HG03558 (cell line): Measurements from ENCODE around the gene HOXA3.

ENCODE experiments used
- ATAC-seq: cut with Tn5 transposase; IDR thresholded peaks from one replicate; pipeline ENCODE4 v1.9.1; 2021; ENCODE audit warnings: moderate number of reproducible peaks; ENCODE audit not compliant: unreplicated experiment; ENCODE audit errors: extremely low read depth

Gene HOXA3

GRCh38 chr7:27189997-27190748 is 37.8 kb upstream of the HOXA3 start:
- ATAC-seq: no peak

- no peak for ATAC-seq
Measured at GRCh38 chr7:27189295-27189996, 37.1 kb upstream of the HOXA3 start.

GRCh38 chr7:27188386-27189294 is 36.3 kb upstream of the HOXA3 start:
- no peak for ATAC-seq

- ATAC-seq: no peak
Measured at GRCh38 chr7:27187475-27188385, 35.3 kb upstream of the HOXA3 start.

GRCh38 chr7:27186668-27187474 is 34.5 kb upstream of the HOXA3 start:
- ATAC-seq: no peak

- no peak for ATAC-seq
Measured at GRCh38 chr7:27185854-27186667, 33.7 kb upstream of the HOXA3 start.

- ATAC-seq: no peak
Measured at GRCh38 chr7:27185013-27185853, 32.9 kb upstream of the HOXA3 start, which contains the start of gene HOXA11. TSS of gene HOXA11 (minus strand) at chr7:27185232. CDS start at chr7:27185144, 88 bp downstream.

GRCh38 chr7:27184337-27185012 is 32.1 kb upstream of the HOXA3 start:
- ATAC-seq: no peak

GRCh38 chr7:27183682-27184336 is 31.4 kb upstream of the HOXA3 start:
- ATAC-seq: no peak

GRCh38 chr7:27182861-27183681 is 30.7 kb upstream of the HOXA3 start:
- ATAC-seq: no peak

- no peak for ATAC-seq
Measured at GRCh38 chr7:27182285-27182841, 30.0 kb upstream of the HOXA3 start.

- ATAC-seq: no peak
Measured at GRCh38 chr7:27181795-27182275, 29.5 kb upstream of the HOXA3 start.

- ATAC-seq: no peak
Measured at GRCh38 chr7:27180431-27181420, 28.3 kb upstream of the HOXA3 start.
